K562 (cell line): ENCODE measurements around the gene SURF6. TPM values are rescaled to one million over a fixed set of nuclear protein-coding genes. Genes with fewer than 3 reads are reported as not detected.

Experiments
- CBX5 ChIP-seq: IDR thresholded peaks from 2 replicates; pipeline ENCODE4 v1.6.1; 2014; ENCODE audit warnings: low read depth, borderline replicate concordance
- FOXK1 ChIP-seq: sonication (generic); formaldehyde crosslinking; IDR thresholded peaks from 2 replicates; pipeline ENCODE4 v1.8.0; 2022; ENCODE audit warnings: missing genetic modification reagents, mild to moderate bottlenecking, borderline replicate concordance
- FOXK2 ChIP-seq, 2 experiments: fragments of 450-650 bp; IDR thresholded peaks in 1 of 2; conservative IDR thresholded peaks in 1 of 2; 2 replicates each; pipeline ENCODE4 v1.6.1; 2016; ENCODE audit warnings: low read depth in 2 of 2, mild to moderate bottlenecking in 1 of 2
- GABPB2 ChIP-seq: fragments of 250-450 bp; sonication (Bioruptor Pico); conservative IDR thresholded peaks from 2 replicates; pipeline ENCODE4 v1.5.1; 2021; ENCODE audit warnings: mild to moderate bottlenecking
- JUN ChIP-seq, 2 experiments: sonication (generic) in 1 of 2; formaldehyde crosslinking in 1 of 2; IDR thresholded peaks; 2 replicates each; pipeline versions ENCODE4 v1.6.1 to v1.8.0; 2012 to 2022; ENCODE audit warnings: borderline replicate concordance in 2 of 2, mild to moderate bottlenecking in 2 of 2, improper control_type of control experiment in 1 of 2, low read depth in 1 of 2, low read length in 1 of 2, missing genetic modification reagents in 1 of 2
- MAFG ChIP-seq: fragments of 450-650 bp; conservative IDR thresholded peaks from 2 replicates; pipeline ENCODE4 v1.6.1; 2016; ENCODE audit warnings: missing genetic modification characterization, missing compliant biosample characterization
- MCM5 ChIP-seq: fragments of 450-650 bp; IDR thresholded peaks from 2 replicates; pipeline ENCODE4 v1.6.1; 2016; ENCODE audit warnings: low read depth
- NFATC3 ChIP-seq: fragments of 450-650 bp; IDR thresholded peaks from 2 replicates; pipeline ENCODE4 v1.6.1; 2017; ENCODE audit warnings: mild to moderate bottlenecking
- POLR3A ChIP-seq: IDR thresholded peaks from 2 replicates; pipeline ENCODE4 v1.6.1; 2011; ENCODE audit warnings: borderline replicate concordance, mild to moderate bottlenecking, moderate library complexity; ENCODE audit not compliant: insufficient read length, insufficient read depth; ENCODE audit errors: extremely low read depth
- RAD21 ChIP-seq, 2 experiments: fragments of 250-450 bp in 1 of 2; fragments of 450-650 bp in 1 of 2; sonication (Bioruptor Pico) in 1 of 2; formaldehyde crosslinking in 1 of 2; IDR thresholded peaks in 1 of 2; conservative IDR thresholded peaks in 1 of 2; 2 replicates each; pipeline versions ENCODE4 v1.4.0 to v1.8.0; 2020 to 2022; ENCODE audit warnings: mild to moderate bottlenecking in 2 of 2, moderate library complexity in 1 of 2
- RFX1 ChIP-seq: fragments of 450-650 bp; IDR thresholded peaks from 2 replicates; pipeline ENCODE4 v1.6.1; 2016; ENCODE audit warnings: mild to moderate bottlenecking, moderate library complexity
- SMARCB1 ChIP-seq: IDR thresholded peaks from 2 replicates; pipeline ENCODE4 v1.6.1; 2011; ENCODE audit warnings: improper control_type of control experiment, low read depth; ENCODE audit not compliant: insufficient read length
- SRF ChIP-seq, 2 experiments: fragments of 250-450, 450-650 bp in 1 of 2; sonication (Bioruptor Pico) in 1 of 2; sonication (generic) in 1 of 2; formaldehyde crosslinking; IDR thresholded peaks; 2 replicates each; pipeline versions ENCODE4 v1.5.0 to v1.5.1; 2020 to 2022; ENCODE audit warnings: mild to moderate bottlenecking in 1 of 2, missing genetic modification reagents in 1 of 2
- U2AF1 ChIP-seq: fragments of 200-400 bp; formaldehyde crosslinking; optimal IDR thresholded peaks from 2 replicates; pipeline ENCODE3; 2017; ENCODE audit warnings: mild to moderate bottlenecking, low read depth, low read length, moderate library complexity
- ZBTB7A ChIP-seq: IDR thresholded peaks from 2 replicates; pipeline ENCODE4 v1.6.1; 2011; ENCODE audit warnings: low read depth, mild to moderate bottlenecking, low read length, moderate library complexity, borderline replicate concordance; ENCODE audit not compliant: control insufficient read depth
- ZBTB8A ChIP-seq: fragments of 450-650 bp; IDR thresholded peaks from 2 replicates; pipeline ENCODE4 v1.6.1; 2018; ENCODE audit warnings: mild to moderate bottlenecking, moderate library complexity; ENCODE audit not compliant: partially characterized antibody
- ZNF232 ChIP-seq: sonication (generic); formaldehyde crosslinking; IDR thresholded peaks from 2 replicates; pipeline ENCODE4 v1.8.0; 2022; ENCODE audit warnings: mild to moderate bottlenecking, missing genetic modification reagents
- ZNF253 ChIP-seq: fragments of 250-450 bp; sonication (Bioruptor Pico); conservative IDR thresholded peaks from 2 replicates; pipeline ENCODE4 v1.6.1; 2021; ENCODE audit warnings: mild to moderate bottlenecking
- ZNF431 ChIP-seq: sonication (generic); formaldehyde crosslinking; IDR thresholded peaks from 2 replicates; pipeline ENCODE4 v1.8.0; 2022; ENCODE audit warnings: mild to moderate bottlenecking, missing genetic modification reagents
- polyA plus RNA-seq, 8 experiments: library from polyadenylated mRNA; depleted of rRNA in 4 of 8; stranded (reverse) in 5 of 8; unstranded in 3 of 8; fragments of >200 nt; fragmentation: Nextera tagmentation in 2 of 8; fragmentation: Illumina TruSeq in 1 of 8; extraction: Ambion mirVana in 2 of 8; extraction: Trizol in 1 of 8; gene quantifications; 2 replicates each; pipeline versions ENCODE4 v1.2.1 to v1.2.3, GENCODE V29; 2011 to 2014; ENCODE audit warnings: inconsistent platforms in 1 of 8, missing spikeins in 1 of 8
- total RNA-seq, 7 experiments: library from RNA; depleted of rRNA in 6 of 7; stranded (reverse); fragments of >200 nt in 6 of 7; fragmentation: Illumina TruSeq in 2 of 7; extraction: Trizol in 2 of 7; gene quantifications; 2 replicates each; pipeline versions ENCODE4 v1.2.1 to v1.2.3, GENCODE V29; 2011 to 2021; ENCODE audit warnings: low replicate concordance in 1 of 7
- TF ChIP-seq, protein P1 (sequence below): fragments of 250-450 bp; sonication (Bioruptor Pico); IDR thresholded peaks from 2 replicates; pipeline ENCODE4 v1.4.0; 2020; ENCODE audit warnings: mild to moderate bottlenecking, moderate library complexity
- TF ChIP-seq, protein P2 (sequence below): fragments of 250-450 bp; sonication (Bioruptor Pico); IDR thresholded peaks from 2 replicates; pipeline ENCODE4 v1.8.0; 2022; ENCODE audit warnings: moderate library complexity, mild to moderate bottlenecking, inconsistent platforms

Gene SURF6
- total and polyA plus RNA-seq, 9 of the 15 experiments (the other 6 are each of a cell fraction or from before 2014, with no cell fraction given): 1.4 to 68.3 (median 14.7) TPM

DNA sequence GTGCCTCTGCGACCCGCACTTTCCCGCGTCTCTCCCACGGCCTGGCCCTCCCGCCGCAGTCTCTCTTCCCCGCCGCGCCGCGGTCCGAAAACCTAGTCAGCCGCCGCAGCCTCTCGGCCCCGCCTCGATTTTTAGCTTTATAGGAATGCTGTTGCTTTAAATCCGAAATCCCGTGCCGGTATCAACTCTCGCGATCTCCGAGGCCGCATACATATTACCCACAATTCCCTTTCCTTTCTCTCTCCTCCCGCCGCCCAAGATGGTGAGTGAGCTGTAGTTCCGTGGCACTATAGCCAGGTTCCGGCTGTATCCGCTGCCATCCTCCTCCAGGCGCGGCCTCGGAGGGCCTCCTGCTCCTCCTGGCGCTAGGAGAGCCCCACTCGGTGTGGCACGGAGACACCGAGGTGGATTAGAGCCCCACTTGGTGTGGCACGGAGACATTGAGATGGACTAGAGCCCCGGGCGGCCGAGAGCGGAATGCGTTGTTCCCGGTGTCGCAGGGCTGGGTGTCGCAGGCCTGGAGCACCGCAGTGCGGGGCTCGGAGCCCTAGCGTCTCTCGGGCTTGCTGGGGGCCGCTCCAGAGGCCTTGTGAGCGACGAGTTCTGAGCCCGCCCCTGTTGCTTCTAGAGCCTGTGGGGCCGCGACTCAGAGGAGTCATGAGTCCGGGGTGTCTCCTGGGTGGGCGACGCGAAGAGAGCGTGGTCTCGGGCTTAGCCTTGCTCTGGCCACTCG, 12.2 kb upstream of the SURF6 start, which contains the start of the genes MED22 and RPL7A (continued):
- TF ChIP-seq FOXK1 (CRISPR knock-in tag): no peak
- TF ChIP-seq RAD21 (CRISPR knock-in tag; conservative IDR thresholded peaks at IDR 0.05 in 1 of 2, IDR thresholded peaks at IDR 0.05 in 1 of 2): no peak
- no peak for TF ChIP-seq MAFG (tag)
- TF ChIP-seq ZBTB7A: no peak
- TF ChIP-seq U2AF1: no peak
- 0 out of 2 replicates have a peak, but pooled peaks have one; percentile 62 for TF ChIP-seq NFATC3
- TF ChIP-seq SMARCB1: no peak
- no peak for TF ChIP-seq ZNF431
- no peak for TF ChIP-seq POLR3A
- TF ChIP-seq SRF (CRISPR knock-in tag; IDR thresholded peaks at IDR 0.05): no peak
- no peak for TF ChIP-seq ZBTB8A
- TF ChIP-seq CBX5: no peak
- no peak for TF ChIP-seq ZNF232 (CRISPR knock-in tag)
- TF ChIP-seq JUN (IDR thresholded peaks at IDR 0.05; ENCODE audit: borderline replicate concordance, low read depth, low read length): no peak
- TF ChIP-seq JUN (CRISPR knock-in tag; IDR thresholded peaks at IDR 0.05; ENCODE audit: borderline replicate concordance): no peak
- TF ChIP-seq FOXK2 (conservative IDR thresholded peaks at IDR 0.05 in 1 of 2, IDR thresholded peaks at IDR 0.05 in 1 of 2; ENCODE audit: low read depth in 2 of 2): peak; percentile 55 to 82; a peak in 3 of 4 replicates
- TF ChIP-seq ZNF253: no peak
- no peak for TF ChIP-seq RFX1
- TF ChIP-seq, protein P1, sequence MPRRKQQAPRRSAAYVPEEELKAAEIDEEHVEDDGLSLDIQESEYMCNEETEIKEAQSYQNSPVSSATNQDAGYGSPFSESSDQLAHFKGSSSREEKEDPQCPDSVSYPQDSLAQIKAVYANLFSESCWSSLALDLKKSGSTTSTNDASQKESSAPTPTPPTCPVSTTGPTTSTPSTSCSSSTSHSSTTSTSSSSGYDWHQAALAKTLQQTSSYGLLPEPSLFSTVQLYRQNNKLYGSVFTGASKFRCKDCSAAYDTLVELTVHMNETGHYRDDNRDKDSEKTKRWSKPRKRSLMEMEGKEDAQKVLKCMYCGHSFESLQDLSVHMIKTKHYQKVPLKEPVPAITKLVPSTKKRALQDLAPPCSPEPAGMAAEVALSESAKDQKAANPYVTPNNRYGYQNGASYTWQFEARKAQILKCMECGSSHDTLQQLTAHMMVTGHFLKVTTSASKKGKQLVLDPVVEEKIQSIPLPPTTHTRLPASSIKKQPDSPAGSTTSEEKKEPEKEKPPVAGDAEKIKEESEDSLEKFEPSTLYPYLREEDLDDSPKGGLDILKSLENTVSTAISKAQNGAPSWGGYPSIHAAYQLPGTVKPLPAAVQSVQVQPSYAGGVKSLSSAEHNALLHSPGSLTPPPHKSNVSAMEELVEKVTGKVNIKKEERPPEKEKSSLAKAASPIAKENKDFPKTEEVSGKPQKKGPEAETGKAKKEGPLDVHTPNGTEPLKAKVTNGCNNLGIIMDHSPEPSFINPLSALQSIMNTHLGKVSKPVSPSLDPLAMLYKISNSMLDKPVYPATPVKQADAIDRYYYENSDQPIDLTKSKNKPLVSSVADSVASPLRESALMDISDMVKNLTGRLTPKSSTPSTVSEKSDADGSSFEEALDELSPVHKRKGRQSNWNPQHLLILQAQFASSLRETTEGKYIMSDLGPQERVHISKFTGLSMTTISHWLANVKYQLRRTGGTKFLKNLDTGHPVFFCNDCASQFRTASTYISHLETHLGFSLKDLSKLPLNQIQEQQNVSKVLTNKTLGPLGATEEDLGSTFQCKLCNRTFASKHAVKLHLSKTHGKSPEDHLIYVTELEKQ: no peak
- TF ChIP-seq, protein P2, sequence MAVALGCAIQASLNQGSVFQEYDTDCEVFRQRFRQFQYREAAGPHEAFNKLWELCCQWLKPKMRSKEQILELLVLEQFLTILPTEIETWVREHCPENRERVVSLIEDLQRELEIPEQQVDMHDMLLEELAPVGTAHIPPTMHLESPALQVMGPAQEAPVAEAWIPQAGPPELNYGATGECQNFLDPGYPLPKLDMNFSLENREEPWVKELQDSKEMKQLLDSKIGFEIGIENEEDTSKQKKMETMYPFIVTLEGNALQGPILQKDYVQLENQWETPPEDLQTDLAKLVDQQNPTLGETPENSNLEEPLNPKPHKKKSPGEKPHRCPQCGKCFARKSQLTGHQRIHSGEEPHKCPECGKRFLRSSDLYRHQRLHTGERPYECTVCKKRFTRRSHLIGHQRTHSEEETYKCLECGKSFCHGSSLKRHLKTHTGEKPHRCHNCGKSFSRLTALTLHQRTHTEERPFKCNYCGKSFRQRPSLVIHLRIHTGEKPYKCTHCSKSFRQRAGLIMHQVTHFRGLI (CRISPR knock-in tag): 0 out of 2 replicates have a peak, but pooled peaks have one; percentile 17
- TF ChIP-seq GABPB2: no peak
- no peak for TF ChIP-seq MCM5
